ENCODE data around the gene BMP7. TPM values are rescaled to one million over a fixed set of nuclear protein-coding genes. Genes with fewer than 3 reads are reported as not detected.
"Not testable (repeated sequence)": the region's sequence is repeated elsewhere in the genome, so short reads cannot be mapped to it uniquely, and the experiment has no call there.

BMP7 gene
- total RNA-seq, 1 donor from 2014 or later: not detected

- no peak for DNase-seq (ENCODE audit: low read depth in 2 of 2)
These were observed 72.3 kb downstream of the BMP7 start for GRCh38 chr20:57194154-57194553.

DNA sequence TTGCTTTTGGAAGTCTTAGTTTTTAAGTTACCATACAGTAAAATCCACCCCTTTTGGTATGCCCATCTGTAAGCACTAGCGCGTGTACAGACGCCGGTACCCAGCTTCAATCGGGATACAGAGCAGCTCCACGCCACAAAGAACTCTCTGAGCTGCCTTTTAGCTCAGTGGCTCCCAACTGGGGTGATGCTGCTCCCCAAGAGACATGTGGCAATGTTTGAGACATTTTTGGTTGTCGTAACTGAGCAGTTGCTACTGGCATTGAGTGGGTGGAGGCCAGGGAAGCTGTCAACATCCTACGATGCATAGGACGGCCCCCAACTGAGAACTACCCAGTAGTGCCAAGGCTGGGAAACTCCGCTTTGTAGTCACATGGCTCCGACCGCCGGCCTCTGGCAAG lies 73.3 kb downstream of the BMP7 start:
- no peak for DNase-seq (ENCODE audit: low read depth in 2 of 2)

GRCh38 chr20:57192311-57192710 lies 74.1 kb downstream of the BMP7 start:
- DNase-seq (ENCODE audit: low read depth in 2 of 2): no peak

- DNase-seq (ENCODE audit: low read depth in 2 of 2): not testable (repeated sequence)
These were observed 75.2 kb downstream of the BMP7 start for GRCh38 chr20:57191265-57191638.

DNA sequence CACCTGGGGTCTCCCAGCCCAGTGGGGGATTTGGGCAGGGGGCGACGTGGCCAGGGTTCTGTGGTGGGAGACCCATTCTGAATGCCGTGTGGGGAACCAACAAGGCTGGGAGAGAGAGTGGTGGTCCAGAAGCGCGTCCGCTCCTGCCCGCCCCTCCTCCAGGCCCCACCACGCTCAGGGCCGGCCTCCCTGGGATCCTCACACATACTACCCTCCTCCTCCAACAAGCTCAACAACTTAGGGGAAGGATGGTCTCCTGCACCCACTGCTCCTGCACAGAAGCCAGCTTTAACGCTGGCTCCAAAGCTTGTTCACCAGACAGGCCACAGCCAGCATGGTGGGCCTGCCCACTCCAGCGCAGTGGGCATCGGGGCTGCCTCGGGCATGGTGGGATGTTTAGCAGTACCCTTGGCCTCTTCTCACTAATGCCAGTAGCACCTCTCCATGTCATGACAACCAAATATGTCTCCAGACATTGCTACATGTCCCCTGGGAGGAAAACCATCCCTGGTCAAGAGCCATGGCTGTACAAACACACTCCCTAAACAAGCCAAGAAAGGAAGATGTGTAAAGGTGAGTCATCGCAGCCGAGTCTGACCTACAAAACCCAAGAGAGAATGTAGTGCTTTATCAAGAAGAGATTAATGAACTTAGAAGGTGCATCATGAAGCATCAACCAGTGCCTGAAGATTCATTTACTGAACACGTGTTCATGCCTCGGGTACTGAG lies 75.7 kb downstream of the BMP7 start:
- DNase-seq (ENCODE audit: low read depth in 2 of 2): no peak

- DNase-seq (ENCODE audit: low read depth in 2 of 2): no peak
These were observed 76.7 kb downstream of the BMP7 start for GRCh38 chr20:57189713-57190112.

GRCh38 chr20:57188576-57189079 lies 77.8 kb downstream of the BMP7 start:
- DNase-seq (ENCODE audit: low read depth in 2 of 2): no peak

GRCh38 chr20:57188056-57188455 lies 78.4 kb downstream of the BMP7 start:
- no peak for DNase-seq (ENCODE audit: low read depth in 2 of 2)

DNA sequence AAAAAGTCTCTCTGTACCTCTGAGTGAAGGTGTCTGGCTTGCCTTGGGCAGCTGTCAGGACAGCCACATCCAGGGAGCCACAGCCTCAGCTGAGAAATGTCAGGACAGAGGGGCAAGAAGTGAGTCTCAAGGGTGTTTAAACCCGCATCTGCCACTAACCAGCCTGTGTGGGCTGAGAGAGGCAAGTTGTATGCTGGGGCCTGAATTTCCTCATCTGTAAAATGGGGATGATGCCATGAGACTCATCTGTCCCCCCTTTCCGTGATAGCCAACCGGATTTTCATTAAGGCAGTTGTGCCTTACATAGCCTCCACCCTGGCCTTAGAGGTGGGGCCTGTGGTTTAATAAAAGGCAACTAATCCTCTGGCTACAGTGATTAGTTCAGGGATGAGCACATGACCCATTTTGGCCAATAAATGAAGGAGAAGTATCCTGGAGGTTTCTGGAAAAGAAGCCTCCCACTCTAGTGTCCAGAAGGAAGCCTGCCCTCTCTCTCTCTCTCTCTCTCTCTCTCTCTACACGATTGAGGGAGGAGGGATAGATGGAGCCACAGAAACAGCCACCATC lies 79.3 kb downstream of the BMP7 start:
- DNase-seq (ENCODE audit: low read depth in 2 of 2): no peak

DNA sequence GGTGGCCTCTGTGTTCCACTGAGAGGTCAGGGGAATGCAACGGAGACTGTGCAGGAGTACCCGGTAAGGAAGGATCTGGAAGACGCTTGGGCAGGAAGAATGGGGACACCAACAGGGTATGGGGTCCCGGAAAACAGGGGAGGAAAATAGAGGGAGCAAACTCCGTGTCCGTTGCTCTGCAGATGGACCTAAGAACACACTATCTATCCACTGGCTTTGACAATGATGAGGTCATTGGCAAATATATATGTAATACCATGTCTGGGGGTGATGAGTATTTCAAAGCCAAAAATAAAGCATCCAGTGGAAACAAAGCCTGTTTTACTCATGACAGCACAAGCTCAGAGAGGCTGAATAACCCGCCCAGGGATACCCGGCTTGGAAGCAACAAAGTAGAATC lies 80.2 kb downstream of the BMP7 start:
- no peak for DNase-seq (ENCODE audit: low read depth in 2 of 2)

DNA sequence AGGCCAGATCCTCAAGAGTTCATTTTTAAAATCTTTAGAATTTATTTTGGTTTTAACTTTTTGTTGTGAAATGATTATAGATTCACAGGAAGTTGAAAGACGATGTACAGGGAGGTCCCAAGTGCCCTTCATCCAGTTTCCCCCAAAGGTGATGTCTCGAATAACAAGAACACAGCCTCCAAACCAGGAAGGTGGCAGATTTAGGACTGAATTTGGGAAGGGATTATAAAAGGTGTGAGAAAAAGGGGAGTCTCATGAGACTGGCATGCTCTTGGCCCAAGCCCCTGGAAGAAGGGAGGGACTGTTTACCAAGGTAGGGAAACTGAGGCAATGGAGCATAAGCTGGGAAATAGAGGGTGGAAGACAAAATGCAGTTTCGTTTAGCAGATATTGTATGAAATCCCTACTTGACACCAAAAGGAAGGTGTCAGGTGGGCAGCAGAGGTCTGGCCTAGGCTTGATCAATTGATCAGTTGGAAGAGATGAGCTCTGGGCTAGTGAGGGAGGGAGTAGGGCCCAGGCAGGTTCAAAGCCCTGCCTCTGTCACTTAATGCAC lies 81.2 kb downstream of the BMP7 start:
- no peak for DNase-seq (ENCODE audit: low read depth in 2 of 2)

GRCh38 chr20:57183457-57184009 lies 82.9 kb downstream of the BMP7 start:
- no peak for DNase-seq (ENCODE audit: low read depth in 2 of 2)

GRCh38 chr20:57181639-57182038 lies 84.8 kb downstream of the BMP7 start:
- no peak for DNase-seq (ENCODE audit: low read depth in 2 of 2)

- no peak for DNase-seq (ENCODE audit: low read depth in 2 of 2)
These were observed 85.5 kb downstream of the BMP7 start for GRCh38 chr20:57180954-57181353.

GRCh38 chr20:57180387-57180786 lies 86.1 kb downstream of the BMP7 start:
- no peak for DNase-seq (ENCODE audit: low read depth in 2 of 2)

DNA sequence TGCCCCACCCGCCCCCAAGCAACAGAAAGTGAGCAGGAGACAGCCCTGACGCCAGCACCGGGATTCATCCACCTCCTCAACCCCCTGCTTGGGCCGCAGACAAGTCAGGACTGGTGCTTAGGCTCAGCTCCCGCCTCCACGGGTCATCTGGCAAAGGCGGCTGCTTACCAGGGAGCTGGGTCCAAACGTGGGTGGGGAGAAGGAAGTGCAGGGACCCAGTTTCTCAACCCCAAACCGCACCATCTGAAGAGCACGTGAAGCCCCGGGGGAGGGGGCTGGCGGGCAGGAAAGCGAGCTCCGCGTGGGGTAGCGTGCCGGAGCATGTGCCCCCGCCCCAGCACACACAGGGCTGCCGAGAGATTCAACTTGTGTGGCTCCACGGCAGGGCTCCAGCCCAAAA lies 87.2 kb downstream of the BMP7 start:
- no peak for DNase-seq (ENCODE audit: low read depth in 2 of 2)

DNA sequence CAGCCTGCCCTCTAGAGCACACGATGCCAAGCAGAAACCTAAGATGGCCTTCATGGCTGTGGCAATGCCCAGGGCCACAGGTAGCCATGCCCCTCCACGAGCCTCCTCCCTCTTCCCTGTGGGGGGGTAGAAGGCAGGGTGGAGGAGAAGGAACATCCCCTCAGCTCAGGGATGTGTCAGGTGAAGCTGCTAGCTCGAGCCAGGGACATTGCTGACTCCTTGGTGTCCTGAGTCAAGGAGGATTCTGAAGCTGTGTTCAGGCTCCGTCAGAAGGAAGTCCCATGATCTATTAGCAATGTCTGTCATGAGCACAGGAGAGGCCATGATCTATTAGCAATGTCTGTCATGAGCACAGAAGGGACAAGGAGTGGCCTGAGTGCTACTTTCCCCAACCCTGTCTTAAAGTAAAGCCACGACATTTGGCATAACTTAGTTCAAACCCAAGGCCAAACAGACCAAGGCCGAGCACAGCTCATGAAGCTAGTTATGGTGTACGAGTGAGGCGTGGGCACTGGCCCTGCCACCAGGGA lies 87.8 kb downstream of the BMP7 start:
- no peak for DNase-seq (ENCODE audit: low read depth in 2 of 2)

GRCh38 chr20:57177636-57178280 lies 88.7 kb downstream of the BMP7 start:
- no peak for DNase-seq (ENCODE audit: low read depth in 2 of 2)

DNA sequence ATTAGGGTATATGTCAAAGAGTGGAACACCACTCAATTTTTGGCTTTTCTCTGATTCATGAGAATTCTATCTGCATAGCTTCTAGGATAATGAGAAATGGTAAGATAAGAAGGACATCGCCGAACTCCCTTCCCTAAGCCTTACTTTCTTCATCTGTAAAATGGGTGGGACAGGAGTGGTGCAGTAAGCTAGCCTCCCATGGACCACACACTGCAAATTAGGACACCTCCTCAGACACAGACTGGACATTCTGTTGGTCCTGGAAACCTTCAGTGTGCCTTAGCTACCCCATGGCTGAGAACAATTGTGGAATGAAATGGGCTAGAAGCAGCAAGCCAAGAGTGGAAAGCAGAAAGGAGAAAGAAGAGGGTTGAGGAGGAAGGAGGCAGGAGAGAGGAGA lies 89.6 kb downstream of the BMP7 start:
- no peak for DNase-seq (ENCODE audit: low read depth in 2 of 2)

- no peak for DNase-seq (ENCODE audit: low read depth in 2 of 2)
These were observed 90.9 kb downstream of the BMP7 start for GRCh38 chr20:57175397-57176010.

GRCh38 chr20:57174737-57175136 lies 91.7 kb downstream of the BMP7 start:
- no peak for DNase-seq (ENCODE audit: low read depth in 2 of 2)

- DNase-seq (ENCODE audit: low read depth in 2 of 2): no peak
These were observed 92.5 kb downstream of the BMP7 start for GRCh38 chr20:57173986-57174385.

Data from dermis microvascular lymphatic vessel endothelial cell (primary cell).